Measurements from ENCODE around the gene CENPU. TPM values are rescaled to one million over a fixed set of nuclear protein-coding genes. Genes with fewer than 3 reads are reported as not detected.

The CENPU gene
- total RNA-seq, 1 experiment from 2014 or later: 124 TPM

DNA sequence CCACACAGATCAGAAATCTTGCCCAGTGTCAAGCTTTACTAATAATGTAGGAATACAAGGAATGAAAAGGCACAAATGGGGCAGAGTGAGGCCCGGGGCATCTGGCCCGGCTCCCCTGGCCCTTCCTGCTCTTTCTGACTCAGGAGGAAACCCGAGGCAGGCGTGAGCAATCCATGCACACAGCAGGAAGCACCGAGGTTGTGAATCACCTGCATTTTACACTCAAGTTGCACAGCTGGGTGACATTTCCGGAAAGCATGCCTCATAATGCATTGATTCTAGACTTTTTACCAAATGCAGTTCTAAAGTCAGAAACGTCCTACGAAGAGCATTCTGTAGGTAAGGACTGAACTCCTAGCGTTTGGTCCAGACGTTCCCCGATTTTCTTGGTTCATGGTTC is 45.4 kb downstream of the CENPU start:
- H3K27ac ChIP-seq (ENCODE audit: insufficient read length, low read depth, low read length): no peak overlapping the region
- no peaks in the 10 kb centered on the region for H3K4me1 ChIP-seq (ENCODE audit: insufficient read depth, low read length)
- no peak overlapping the region for H3K9ac ChIP-seq (ENCODE audit: extremely low read depth, insufficient read length, low read length)
- no peak overlapping the region for H3T11ph ChIP-seq (ENCODE audit: low read length)
- H3K56ac ChIP-seq (ENCODE audit: insufficient read length, low read depth, low read length): no peak overlapping the region
- Mint-ChIP-seq H3K9me3 (no peaks in the 10 kb centered on the region), H3K27me3 (ENCODE audit: low read depth) (no peaks in the 10 kb centered on the region), H3K4me1 (peaks cover 11 to 12% of the 10 kb centered on the region in 2 experiments), H3K36me3 (ENCODE audit: insufficient read depth in 1 of 3, low read depth in 3 of 3) (peaks cover 6 to 13% (median 6%) of the 10 kb centered on the region in 3 experiments; a peak in 6 of 7 replicates), H3K4me3 (no peak overlapping the region; a peak in 1 of 5 replicates), H3K27ac (peak overlapping the region; percentile 45 to 65 (median 59); a peak in 5 of 7 replicates)
- no peaks in the 10 kb centered on the region for H4K20me1 ChIP-seq (ENCODE audit: control insufficient read depth, insufficient read depth, insufficient read length)
- H2AK5ac ChIP-seq (ENCODE audit: insufficient read length, low read length): no peak overlapping the region
- H3K27me3 ChIP-seq (ENCODE audit: insufficient read depth, low read length): no peaks in the 10 kb centered on the region
- H3K23ac ChIP-seq (ENCODE audit: insufficient read length, low read depth, low read length): no peak overlapping the region
- DNase-seq: peak; percentile 72
- TF ChIP-seq CTCF (conservative IDR thresholded peaks at IDR 0.05): no peak
- H3K18ac ChIP-seq (ENCODE audit: insufficient read length, low read depth, low read length): no peak overlapping the region
- no peak overlapping the region for H2BK15ac ChIP-seq (ENCODE audit: low read depth, low read length)
- no peak overlapping the region for H4K8ac ChIP-seq (replicated peaks; ENCODE audit: insufficient read length, low read depth, low read length)
- no peak overlapping the region for H2BK12ac ChIP-seq (ENCODE audit: insufficient read length, low read depth, low read length)
- H3K4me2 ChIP-seq (ENCODE audit: insufficient read depth, insufficient read length, low read length): no peak overlapping the region
- no peaks in the 10 kb centered on the region for H3K79me1 ChIP-seq (ENCODE audit: insufficient read depth, low read depth, low read length, poor library complexity, severe bottlenecking)
- H3K9me3 ChIP-seq (ENCODE audit: control insufficient read depth, low read depth, low read length): no peaks in the 10 kb centered on the region
- H3K79me2 ChIP-seq (ENCODE audit: insufficient read depth, low read length): no peaks in the 10 kb centered on the region
- H2BK120ac ChIP-seq (ENCODE audit: low read depth, low read length, poor library complexity, severe bottlenecking): no peak overlapping the region
- no peak overlapping the region for H4K91ac ChIP-seq (ENCODE audit: insufficient read length, low read depth, low read length)
- no peak overlapping the region for H3K14ac ChIP-seq (ENCODE audit: insufficient read depth, low read length)
- H2BK20ac ChIP-seq (ENCODE audit: low read depth, low read length, poor library complexity, severe bottlenecking): no peak overlapping the region
- H3K23me2 ChIP-seq (ENCODE audit: insufficient read length, low read depth, low read length, poor library complexity, severe bottlenecking): no peaks in the 10 kb centered on the region
- no CpG with 5 or more reads among the region's 11 CpGs for WGBS (ENCODE audit: extremely low coverage, insufficient read length, low lambda C conversion rate)
- no peak overlapping the region for H3K4ac ChIP-seq (ENCODE audit: low read depth, low read length)
- no peak overlapping the region for H2BK5ac ChIP-seq (ENCODE audit: insufficient read length, low read length)
- H4K5ac ChIP-seq (ENCODE audit: insufficient read length, low read depth, low read length): no peak overlapping the region
- H2AFZ ChIP-seq (ENCODE audit: low read length): no peak overlapping the region

Data from H9 (cell line).